Measurements from ENCODE around the gene ASIC4. TPM values are rescaled to one million over a fixed set of nuclear protein-coding genes. Genes with fewer than 3 reads are reported as not detected.

The ASIC4 gene, protein sequence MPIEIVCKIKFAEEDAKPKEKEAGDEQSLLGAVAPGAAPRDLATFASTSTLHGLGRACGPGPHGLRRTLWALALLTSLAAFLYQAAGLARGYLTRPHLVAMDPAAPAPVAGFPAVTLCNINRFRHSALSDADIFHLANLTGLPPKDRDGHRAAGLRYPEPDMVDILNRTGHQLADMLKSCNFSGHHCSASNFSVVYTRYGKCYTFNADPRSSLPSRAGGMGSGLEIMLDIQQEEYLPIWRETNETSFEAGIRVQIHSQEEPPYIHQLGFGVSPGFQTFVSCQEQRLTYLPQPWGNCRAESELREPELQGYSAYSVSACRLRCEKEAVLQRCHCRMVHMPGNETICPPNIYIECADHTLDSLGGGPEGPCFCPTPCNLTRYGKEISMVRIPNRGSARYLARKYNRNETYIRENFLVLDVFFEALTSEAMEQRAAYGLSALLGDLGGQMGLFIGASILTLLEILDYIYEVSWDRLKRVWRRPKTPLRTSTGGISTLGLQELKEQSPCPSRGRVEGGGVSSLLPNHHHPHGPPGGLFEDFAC
- total RNA-seq: not detected in 2 replicates

- no peak for DNase-seq (ENCODE audit: extremely low read depth, low read depth, low spot score)
These were observed at the start of gene ASIC4 for GRCh38 chr2:219514196-219514761. Gene ASIC4 (plus strand): TSS chr2:219514482. CDS start chr2:219514725, 243 bp downstream.

- no peak for DNase-seq (ENCODE audit: extremely low read depth, low read depth, low spot score)
These were observed 48.4 kb upstream of the ASIC4 start for GRCh38 chr2:219465659-219466561.

- DNase-seq (ENCODE audit: extremely low read depth, low read depth, low spot score): no peak
These were observed 47.2 kb upstream of the ASIC4 start for GRCh38 chr2:219466816-219467735.

GRCh38 chr2:219467736-219468075, 46.6 kb upstream of the ASIC4 start:
- DNase-seq (ENCODE audit: extremely low read depth, low read depth, low spot score): no peak

DNA sequence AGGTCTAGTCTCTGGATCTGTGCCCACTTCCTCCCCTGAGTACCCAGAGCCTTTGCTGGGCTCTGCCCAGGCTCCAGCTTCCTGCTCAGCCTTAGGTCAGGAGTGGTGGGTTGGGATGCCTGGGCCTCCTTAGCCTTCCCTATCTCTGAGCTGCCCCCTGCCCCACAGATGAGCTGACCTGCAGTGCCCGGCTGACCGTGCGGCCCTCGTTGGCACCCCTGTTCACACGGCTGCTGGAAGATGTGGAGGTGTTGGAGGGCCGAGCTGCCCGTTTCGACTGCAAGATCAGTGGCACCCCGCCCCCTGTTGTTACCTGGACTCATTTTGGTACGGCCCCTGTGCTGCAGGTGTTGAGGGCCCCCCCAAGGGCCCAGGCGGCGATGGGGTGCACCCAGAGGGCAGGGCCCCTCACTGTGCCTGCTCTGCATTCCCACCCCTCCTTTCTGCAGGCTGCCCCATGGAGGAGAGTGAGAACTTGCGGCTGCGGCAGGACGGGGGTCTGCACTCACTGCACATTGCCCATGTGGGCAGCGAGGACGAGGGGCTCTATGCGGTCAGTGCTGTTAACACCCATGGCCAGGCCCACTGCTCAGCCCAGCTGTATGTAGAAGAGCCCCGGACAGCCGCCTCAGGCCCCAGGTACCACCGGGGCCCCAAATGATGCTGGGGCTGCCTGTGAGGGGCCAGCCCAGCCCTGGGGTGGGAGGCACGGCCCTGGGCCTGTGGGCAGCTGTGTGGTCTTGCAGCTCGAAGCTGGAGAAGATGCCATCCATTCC, 45.7 kb upstream of the ASIC4 start:
- DNase-seq (ENCODE audit: extremely low read depth, low read depth, low spot score): no peak

- DNase-seq (ENCODE audit: extremely low read depth, low read depth, low spot score): no peak
These were observed 45.0 kb upstream of the ASIC4 start for GRCh38 chr2:219469186-219469724.

DNA sequence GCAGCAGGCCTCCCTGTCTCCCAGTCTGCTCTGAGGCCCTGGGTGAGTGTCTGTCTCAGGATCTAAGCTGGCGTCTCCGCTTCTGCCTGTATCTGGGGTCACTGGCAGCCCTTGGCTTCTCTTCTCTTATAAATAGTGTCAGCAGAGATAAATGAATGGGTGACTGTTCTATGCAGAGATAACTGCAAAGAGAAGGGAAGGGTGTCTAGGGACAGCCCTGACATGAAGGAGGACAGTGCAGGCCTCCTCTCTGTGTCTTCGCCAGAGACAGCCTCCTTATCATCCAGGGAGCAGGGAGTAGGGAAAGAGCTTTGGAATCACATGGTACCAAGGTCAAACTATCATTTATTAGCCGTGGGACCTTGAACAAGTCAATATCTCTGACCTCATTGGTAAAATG, 43.9 kb upstream of the ASIC4 start:
- no peak for DNase-seq (ENCODE audit: extremely low read depth, low read depth, low spot score)

- no peak for DNase-seq (ENCODE audit: extremely low read depth, low read depth, low spot score)
These were observed 42.6 kb upstream of the ASIC4 start for GRCh38 chr2:219471476-219472371.

- DNase-seq (ENCODE audit: extremely low read depth, low read depth, low spot score): no peak
These were observed 41.6 kb upstream of the ASIC4 start for GRCh38 chr2:219472629-219473187.

DNA sequence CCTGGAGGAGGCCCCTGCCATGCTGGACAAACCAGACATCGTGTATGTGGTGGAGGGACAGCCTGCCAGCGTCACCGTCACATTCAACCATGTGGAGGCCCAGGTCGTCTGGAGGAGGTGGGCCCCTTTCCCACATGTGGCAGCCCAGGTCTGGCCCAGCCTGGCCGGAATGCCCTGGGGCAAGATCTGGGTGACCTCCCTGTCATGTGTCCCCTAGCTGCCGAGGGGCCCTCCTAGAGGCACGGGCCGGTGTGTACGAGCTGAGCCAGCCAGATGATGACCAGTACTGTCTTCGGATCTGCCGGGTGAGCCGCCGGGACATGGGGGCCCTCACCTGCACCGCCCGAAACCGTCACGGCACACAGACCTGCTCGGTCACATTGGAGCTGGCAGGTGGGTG, 40.8 kb upstream of the ASIC4 start:
- no peak for DNase-seq (ENCODE audit: extremely low read depth, low read depth, low spot score)

GRCh38 chr2:219474285-219475060, 39.8 kb upstream of the ASIC4 start:
- no peak for DNase-seq (ENCODE audit: extremely low read depth, low read depth, low spot score)

DNA sequence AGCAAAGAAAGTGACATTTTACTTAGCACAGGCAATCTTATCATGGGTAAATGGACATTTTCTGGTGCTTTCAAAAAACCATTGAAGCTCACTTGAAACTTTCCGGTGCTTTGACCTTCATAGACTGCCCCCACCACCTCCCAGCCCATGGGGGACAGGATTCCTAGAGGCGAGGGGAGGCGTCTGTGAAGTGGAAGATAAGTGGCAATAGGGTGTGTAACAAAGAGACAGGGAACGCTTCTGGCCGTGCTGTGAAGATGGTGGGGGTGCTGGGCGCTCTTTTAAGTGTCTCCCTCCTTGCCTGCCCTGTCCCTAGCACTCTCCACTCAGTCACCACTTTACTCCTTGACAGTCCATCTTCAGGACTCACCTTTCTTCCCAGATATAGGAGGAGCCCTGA, 39.0 kb upstream of the ASIC4 start:
- no peak for DNase-seq (ENCODE audit: extremely low read depth, low read depth, low spot score)

DNA sequence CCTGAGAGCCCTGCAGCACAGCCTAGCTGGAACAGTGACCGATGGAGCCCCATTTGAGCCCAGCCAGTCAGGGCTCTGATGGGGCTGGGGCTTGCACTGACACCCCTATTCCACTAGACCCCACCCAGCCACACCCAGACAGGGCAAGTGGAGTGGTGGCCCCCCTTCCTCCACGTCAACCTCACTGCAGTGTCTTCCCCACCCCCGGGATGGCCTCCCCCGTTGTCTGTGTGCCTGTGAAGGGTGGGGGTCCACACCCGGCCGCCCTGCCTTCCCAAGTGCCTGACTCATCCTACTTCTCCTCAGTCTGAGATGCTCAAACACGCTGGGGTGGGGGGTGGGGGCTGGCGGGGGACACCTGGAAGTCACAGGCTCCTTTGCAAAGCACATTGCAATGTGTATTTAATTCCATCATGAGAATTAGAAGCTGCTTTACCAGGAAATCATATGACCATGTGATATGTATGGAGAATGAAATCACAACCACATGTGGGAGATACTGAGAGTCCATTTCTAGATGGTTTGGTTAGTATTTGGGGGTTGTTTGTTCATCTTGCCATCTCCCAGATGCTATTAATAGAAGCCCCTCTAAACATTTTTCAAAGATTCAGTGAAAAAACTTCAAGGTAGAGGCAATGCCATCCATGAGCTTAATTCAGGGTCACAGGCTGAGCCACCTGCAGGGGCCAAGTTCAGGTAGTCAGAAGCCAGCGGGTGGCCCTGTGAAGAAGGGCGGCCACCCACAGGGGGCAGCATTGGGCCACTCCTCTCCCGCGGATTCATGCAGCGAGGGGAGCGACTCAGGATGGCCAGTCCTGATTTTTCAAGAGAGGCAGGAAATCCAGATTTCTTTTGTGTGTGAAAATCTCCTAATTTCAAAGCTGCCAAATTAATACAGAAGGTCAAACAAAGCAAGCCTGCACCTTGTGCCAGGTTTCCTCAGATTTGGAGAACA, 38.3 kb upstream of the ASIC4 start:
- no peak for DNase-seq (ENCODE audit: extremely low read depth, low read depth, low spot score)

DNA sequence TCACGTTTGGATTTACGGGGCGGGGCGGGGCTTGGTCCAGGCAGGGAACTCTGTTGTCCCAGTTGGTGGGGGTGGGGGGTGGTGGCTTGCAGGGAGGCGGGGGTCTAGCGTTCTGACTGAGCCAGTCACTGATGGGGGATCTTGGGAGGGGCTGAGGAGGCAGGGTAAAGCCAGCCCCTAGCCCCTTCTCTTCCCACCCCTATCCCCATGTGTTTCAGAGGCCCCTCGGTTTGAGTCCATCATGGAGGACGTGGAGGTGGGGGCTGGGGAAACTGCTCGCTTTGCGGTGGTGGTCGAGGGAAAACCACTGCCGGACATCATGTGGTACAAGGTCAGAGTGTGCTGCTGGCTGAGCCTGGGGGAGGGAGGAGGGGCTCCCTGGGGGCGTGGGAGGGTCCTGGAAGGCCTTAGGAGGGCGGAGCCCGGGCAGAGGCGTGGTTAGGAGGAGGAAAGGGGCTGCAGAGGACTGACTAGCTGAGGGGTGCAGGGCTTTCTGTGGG, 37.6 kb upstream of the ASIC4 start:
- DNase-seq (ENCODE audit: extremely low read depth, low read depth, low spot score): no peak

DNA sequence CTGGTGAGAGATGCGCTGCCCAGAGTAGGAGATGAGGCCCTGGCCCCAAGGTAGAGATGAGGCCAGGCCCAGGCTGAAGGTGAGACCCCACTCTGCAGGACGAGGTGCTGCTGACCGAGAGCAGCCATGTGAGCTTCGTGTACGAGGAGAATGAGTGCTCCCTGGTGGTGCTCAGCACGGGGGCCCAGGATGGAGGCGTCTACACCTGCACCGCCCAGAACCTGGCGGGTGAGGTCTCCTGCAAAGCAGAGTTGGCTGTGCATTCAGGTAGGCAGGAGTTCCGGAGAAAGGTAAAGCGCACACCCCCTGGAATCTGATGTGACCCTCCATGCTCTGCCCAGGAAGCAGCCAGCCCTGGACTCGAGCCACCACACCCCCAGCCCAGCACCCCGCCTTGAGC, 37.1 kb upstream of the ASIC4 start:
- no peak for DNase-seq (ENCODE audit: extremely low read depth, low read depth, low spot score)

DNA sequence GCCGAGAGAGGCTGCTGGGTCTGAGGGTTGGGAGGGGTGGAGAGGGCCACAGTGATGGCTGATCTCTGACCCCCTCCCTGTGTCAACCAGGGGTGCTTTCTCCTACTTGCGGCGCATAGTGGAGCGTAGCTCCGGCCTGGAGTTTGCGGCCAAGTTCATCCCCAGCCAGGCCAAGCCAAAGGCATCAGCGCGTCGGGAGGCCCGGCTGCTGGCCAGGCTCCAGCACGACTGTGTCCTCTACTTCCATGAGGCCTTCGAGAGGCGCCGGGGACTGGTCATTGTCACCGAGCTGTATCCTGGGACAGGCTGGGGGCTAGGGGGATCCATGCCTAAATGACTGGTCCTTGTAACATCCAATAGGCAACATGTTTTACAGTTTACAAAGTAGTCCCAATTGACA, 36.5 kb upstream of the ASIC4 start:
- no peak for DNase-seq (ENCODE audit: extremely low read depth, low read depth, low spot score)

Data from glomerular endothelial cell (primary cell).